Breast epithelium (tissue), 4 donors: ENCODE measurements around the gene H2BK1. TPM values are rescaled to one million over a fixed set of nuclear protein-coding genes. Genes with fewer than 3 reads are reported as not detected.

Source experiments
- DNase-seq, 2 donors: peaks; one replicate each; pipeline ENCODE4 v3.0.0-alpha.2; 2019; ENCODE audit warnings: low spot score in 2 of 2
- H3K27ac ChIP-seq, 2 donors: fragments of 200-600 bp; sonication (generic) in 1 of 2; one replicate each; pipeline ENCODE4 v1.5.1; 2016 to 2019; ENCODE audit warnings: mild to moderate bottlenecking in 1 of 2
- H3K27me3 ChIP-seq, 2 donors: fragments of 200-600 bp; sonication (generic) in 1 of 2; one replicate each; pipeline versions ENCODE4 v1.5.1 to v1.6.0; 2017 to 2019; ENCODE audit warnings: control low read depth in 1 of 2, mild to moderate bottlenecking in 1 of 2
- H3K36me3 ChIP-seq: fragments of 200-600 bp; one replicate; pipeline ENCODE4 v1.5.1; 2019
- H3K4me1 ChIP-seq, 2 donors: fragments of 200-600 bp; sonication (generic); one replicate each; pipeline ENCODE4 v1.5.1; 2016 to 2019; ENCODE audit warnings: control low read depth in 1 of 2
- H3K4me3 ChIP-seq, 3 donors: fragments of 200-600 bp; sonication (generic); 1 replicate in 2 of 3; 2 replicates in 1 of 3; pipeline ENCODE4 v1.5.1; 2016 to 2019; ENCODE audit warnings: mild to moderate bottlenecking in 3 of 3, moderate library complexity in 2 of 3
- H3K9me3 ChIP-seq, 2 donors: fragments of 200-600 bp; sonication (generic) in 1 of 2; one replicate each; pipeline ENCODE4 v1.5.1; 2016 to 2019; ENCODE audit warnings: control low read depth in 1 of 2
- POLR2A ChIP-seq: fragments of 450-650 bp; IDR thresholded peaks from one replicate; pipeline ENCODE4 v1.6.1; 2016; ENCODE audit warnings: antibody characterized with exemption, mild to moderate bottlenecking, moderate library complexity
- POLR2AphosphoS5 ChIP-seq, 3 donors: sonication (generic); formaldehyde crosslinking; IDR thresholded peaks; one replicate each; pipeline ENCODE4 v1.6.1; 2017; ENCODE audit warnings: antibody characterized with exemption in 3 of 3
- intact Hi-C: fragments of 100-400 bp; cut with DNase I; formaldehyde crosslinking; loops from one replicate; pipeline ENCODE4 v1.15.1; 2023; ENCODE audit warnings: low total_unique reads
- total RNA-seq, 3 donors: library from RNA; depleted of rRNA; stranded (reverse); fragments of >200 nt; gene quantifications; one replicate each; pipeline ENCODE4 v1.1.0, GENCODE V29; 2016
- TF ChIP-seq, protein P1 (sequence below), 3 donors: fragments of 450-650 bp; IDR thresholded peaks; one replicate each; pipeline ENCODE4 v1.5.1; 2016 to 2017; ENCODE audit warnings: antibody characterized with exemption in 3 of 3, mild to moderate bottlenecking in 3 of 3, moderate library complexity in 3 of 3

Gene H2BK1
- total RNA-seq: not detected

DNA sequence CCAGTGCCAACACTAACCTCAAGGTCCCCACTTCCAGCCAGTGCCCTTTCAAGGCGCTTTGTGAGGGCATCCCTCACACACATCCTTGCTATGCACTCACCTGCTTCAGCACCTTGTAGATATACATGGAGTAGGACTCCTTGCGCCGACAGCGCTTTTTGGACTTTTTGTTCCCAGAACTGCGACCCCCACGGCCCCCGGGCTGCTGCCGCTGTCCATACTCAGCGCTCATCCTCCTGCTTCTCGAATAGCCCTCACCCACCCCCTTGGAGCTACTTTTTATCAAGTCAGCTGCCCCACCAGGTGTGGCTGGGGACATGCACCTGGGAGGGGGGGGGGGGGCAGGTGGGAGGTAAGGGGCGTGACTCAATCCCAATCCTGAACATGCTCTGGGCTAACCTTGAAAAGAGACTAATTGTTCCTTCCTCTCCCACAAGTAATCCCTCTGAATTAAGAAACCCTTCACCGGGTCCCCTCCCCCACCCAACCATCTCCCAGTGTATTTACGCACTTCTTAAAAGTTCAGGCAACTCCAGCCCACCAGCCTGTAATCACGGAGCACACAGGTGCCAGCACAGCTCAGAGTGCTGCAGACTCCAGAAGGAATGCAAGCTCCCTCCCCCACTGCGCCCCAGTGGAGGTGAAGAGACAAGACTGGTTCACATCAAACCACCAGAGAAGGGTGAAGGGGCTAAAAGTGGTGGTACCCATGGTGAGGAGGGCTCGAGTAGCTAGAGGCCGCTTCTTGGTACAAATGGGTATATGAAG lies at the start of gene H2BK1:
H2BK1 (minus strand) TSS at position 402 of the 768 bp plus-strand sequence; CDS start at position 232, 170 bp downstream.
- intact Hi-C loops: no loop called here
- no peak for DNase-seq
- Histone ChIP-seq H3K27ac (no peak within 1 kb of the TSS), H3K4me3 (no peak within 1 kb of the TSS), H3K4me1 (no peaks in the 10 kb centered on the region), H3K9me3 (no peaks in the 10 kb centered on the region), H3K36me3 (no peaks in the 10 kb centered on the region), H3K27me3 (no peaks in the 10 kb centered on the region)
- TF ChIP-seq, protein P1, sequence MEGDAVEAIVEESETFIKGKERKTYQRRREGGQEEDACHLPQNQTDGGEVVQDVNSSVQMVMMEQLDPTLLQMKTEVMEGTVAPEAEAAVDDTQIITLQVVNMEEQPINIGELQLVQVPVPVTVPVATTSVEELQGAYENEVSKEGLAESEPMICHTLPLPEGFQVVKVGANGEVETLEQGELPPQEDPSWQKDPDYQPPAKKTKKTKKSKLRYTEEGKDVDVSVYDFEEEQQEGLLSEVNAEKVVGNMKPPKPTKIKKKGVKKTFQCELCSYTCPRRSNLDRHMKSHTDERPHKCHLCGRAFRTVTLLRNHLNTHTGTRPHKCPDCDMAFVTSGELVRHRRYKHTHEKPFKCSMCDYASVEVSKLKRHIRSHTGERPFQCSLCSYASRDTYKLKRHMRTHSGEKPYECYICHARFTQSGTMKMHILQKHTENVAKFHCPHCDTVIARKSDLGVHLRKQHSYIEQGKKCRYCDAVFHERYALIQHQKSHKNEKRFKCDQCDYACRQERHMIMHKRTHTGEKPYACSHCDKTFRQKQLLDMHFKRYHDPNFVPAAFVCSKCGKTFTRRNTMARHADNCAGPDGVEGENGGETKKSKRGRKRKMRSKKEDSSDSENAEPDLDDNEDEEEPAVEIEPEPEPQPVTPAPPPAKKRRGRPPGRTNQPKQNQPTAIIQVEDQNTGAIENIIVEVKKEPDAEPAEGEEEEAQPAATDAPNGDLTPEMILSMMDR (IDR thresholded peaks at IDR 0.05): no peak
- TF ChIP-seq POLR2A: no peak
- no peak for TF ChIP-seq POLR2AphosphoS5 (IDR thresholded peaks at IDR 0.05)

DNA sequence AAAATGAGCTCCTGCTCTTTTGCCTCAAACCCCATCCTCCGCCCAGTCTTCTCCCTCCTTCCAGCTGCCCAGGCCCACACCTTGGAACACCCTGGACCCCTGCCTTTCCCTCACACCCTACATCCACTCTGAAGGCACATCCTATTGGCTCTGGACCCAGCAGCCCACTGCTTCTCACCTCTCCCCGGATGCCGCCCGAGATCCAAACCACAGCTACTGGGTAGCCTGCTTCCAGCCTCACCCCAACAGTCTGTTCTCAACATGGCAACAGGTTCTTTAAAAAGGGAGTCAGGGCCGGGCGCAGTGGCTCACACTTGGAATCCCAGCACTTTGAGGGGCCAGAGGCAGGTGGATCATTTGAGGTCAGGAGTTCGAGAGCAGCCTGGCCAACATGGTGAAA lies 47.7 kb upstream of the H2BK1 start:
- Histone ChIP-seq H3K4me3 (no peak overlapping the region), H3K27ac (no peak overlapping the region), H3K4me1 (no peaks in the 10 kb centered on the region), H3K9me3 (no peaks in the 10 kb centered on the region), H3K27me3 (no peaks in the 10 kb centered on the region), H3K36me3 (no peaks in the 10 kb centered on the region)
- TF ChIP-seq POLR2AphosphoS5 (IDR thresholded peaks at IDR 0.05): no peak
- TF ChIP-seq, protein P1 (IDR thresholded peaks at IDR 0.05): no peak
- TF ChIP-seq POLR2A: no peak
- intact Hi-C loops: no loop called here
- DNase-seq: no peak

DNA sequence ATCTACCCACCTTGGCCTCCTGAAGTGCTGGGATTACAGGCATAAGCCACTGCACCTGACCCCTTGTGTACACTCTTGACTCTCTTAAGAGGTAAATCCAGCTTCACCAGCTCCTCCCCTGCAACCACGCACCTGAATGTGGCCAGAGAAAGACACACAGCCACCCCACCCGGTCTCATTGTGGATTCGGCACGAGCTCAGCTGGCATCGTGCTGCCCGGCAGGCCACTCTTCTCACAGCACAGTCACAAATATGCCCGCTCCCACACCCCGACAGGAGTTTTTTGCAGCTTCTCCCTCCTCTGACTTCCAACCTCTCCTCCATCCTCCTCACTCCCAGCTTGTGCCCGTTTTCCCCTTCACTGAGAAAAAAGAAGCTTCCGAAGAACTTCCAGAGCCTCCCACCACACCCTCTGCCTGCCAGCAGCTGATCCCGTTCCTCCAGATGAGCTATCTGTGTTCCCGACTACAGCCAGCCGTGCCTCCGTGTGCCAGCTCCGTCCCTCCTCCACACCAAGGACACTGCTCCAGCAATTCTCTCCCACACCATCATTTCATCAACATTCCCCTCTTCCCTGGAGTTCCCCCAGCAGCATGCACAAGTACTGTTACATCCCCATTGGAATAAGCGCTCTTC lies 46.2 kb upstream of the H2BK1 start:
- H3K9me3 ChIP-seq: no peaks in the 10 kb centered on the region
- no peaks in the 10 kb centered on the region for H3K27me3 ChIP-seq
- intact Hi-C loops: no loop called here
- H3K36me3 ChIP-seq: no peaks in the 10 kb centered on the region
- no peak overlapping the region for H3K27ac ChIP-seq
- no peak for DNase-seq
- no peak for TF ChIP-seq POLR2A
- TF ChIP-seq, protein P1 (IDR thresholded peaks at IDR 0.05): no peak
- TF ChIP-seq POLR2AphosphoS5 (IDR thresholded peaks at IDR 0.05): no peak
- no peaks in the 10 kb centered on the region for H3K4me1 ChIP-seq
- H3K4me3 ChIP-seq: no peak overlapping the region

DNA sequence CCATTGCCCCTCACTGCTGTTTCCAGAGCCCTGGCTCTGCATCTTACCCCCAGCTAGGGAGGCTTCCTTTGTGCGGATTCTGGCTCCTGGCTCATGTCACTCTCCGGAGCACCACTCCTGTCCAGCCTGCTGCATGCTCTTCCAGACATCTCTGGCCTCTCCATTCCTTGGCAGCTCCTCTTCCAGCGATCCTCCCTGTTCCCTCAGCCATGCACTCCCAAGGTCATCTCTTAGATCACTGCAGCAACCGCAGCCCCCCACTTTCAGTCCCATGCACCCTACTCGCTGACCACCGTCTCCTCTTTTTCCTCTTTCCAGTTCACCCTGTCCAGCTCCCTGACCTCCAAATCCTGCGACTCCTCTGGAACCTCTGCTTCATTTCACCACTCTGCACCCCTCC lies 45.1 kb upstream of the H2BK1 start:
- H3K4me3 ChIP-seq: no peak overlapping the region
- H3K4me1 ChIP-seq: no peaks in the 10 kb centered on the region
- TF ChIP-seq, protein P1 (IDR thresholded peaks at IDR 0.05): no peak
- TF ChIP-seq POLR2AphosphoS5 (IDR thresholded peaks at IDR 0.05) (no peak), POLR2A (no peak)
- DNase-seq: no peak
- no peaks in the 10 kb centered on the region for H3K27me3 ChIP-seq
- H3K27ac ChIP-seq: no peak overlapping the region
- H3K36me3 ChIP-seq: no peaks in the 10 kb centered on the region
- intact Hi-C loops: no loop called here
- H3K9me3 ChIP-seq: no peaks in the 10 kb centered on the region

DNA sequence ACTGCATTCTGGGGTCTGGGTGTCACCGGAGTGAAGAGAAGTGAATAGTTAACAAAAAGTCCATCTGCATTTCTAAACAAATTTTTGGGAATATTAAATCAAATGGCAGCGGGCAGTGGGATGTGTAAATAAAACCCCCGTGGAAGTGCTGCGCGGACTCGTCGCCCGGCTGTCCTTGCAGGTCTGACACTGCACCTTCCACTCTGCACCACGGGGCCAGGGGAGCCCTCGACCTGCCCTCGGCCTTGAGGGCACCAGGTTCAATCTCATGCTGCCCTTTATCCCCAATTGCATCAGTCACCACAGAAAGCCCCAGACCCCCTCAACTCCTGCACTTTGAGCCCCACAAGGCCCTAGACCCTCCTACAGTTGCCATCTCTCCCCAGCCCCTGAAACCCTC lies 44.6 kb upstream of the H2BK1 start:
- H3K4me3 ChIP-seq: no peak overlapping the region
- DNase-seq: no peak
- H3K27ac ChIP-seq: no peak overlapping the region

More for the DNA sequence above, 44.6 kb upstream of the H2BK1 start:
- no peaks in the 10 kb centered on the region for H3K9me3 ChIP-seq
- intact Hi-C loops: no loop called here
- no peaks in the 10 kb centered on the region for H3K4me1 ChIP-seq
- H3K36me3 ChIP-seq: no peaks in the 10 kb centered on the region
- no peaks in the 10 kb centered on the region for H3K27me3 ChIP-seq
- TF ChIP-seq POLR2AphosphoS5 (IDR thresholded peaks at IDR 0.05) (no peak), POLR2A (no peak)
- TF ChIP-seq, protein P1 (IDR thresholded peaks at IDR 0.05): no peak
